Measurements from ENCODE around the gene CDH22. TPM values are rescaled to one million over a fixed set of nuclear protein-coding genes. Genes with fewer than 3 reads are reported as not detected.

CDH22 gene
- total and polyA plus RNA-seq, 2 experiments from 2014 or later = 0.08 to 0.10 TPM

DNA sequence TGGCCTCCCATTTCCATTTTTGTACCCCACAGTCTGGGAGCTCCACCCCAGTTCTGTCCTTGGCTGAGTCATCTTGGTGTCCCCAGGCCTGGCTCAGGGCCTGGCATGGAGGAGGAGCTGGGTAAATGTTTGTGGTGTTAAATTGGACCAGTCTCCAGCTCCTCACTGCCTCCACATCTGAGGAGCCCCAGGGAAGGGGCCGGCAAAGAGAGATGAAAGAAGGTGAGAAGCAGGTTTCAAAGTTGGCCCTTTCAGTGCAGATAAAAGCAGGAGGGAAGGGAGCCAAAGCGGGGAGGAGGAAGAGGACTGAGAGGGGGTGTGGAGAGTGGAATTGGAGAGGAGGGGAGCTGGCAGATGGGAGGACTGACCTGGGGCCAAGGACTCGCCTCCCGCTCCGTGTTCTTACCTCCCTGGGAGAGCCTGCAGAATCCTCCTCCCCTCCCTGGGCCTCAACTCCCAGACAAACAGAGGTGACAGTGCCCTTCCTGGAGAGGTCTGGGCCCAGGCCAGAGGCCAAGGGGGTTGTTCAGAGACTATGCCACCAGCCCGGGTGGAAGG, 101.2 kb downstream of the CDH22 start (continued):
- TF ChIP-seq ZNF462 (CRISPR knock-in tag; IDR thresholded peaks at IDR 0.05) = no peak

- H3K79me2 ChIP-seq (replicated peaks; ENCODE audit: insufficient read depth) = no peaks in the 10 kb centered on the region
- Mint-ChIP-seq H3K4me1 (peaks cover 18% of the 10 kb centered on the region), H3K27me3 (ENCODE audit: insufficient read depth, low read depth, poor library complexity) (peaks cover 16% of the 10 kb centered on the region), H3K4me3 (no peak overlapping the region), H3K27ac (no peak overlapping the region), H3K9me3 (no peaks in the 10 kb centered on the region), H3K36me3 (ENCODE audit: low read depth) (no peaks in the 10 kb centered on the region)
- H3K27me3 ChIP-seq (ENCODE audit: insufficient read depth) = peaks cover 7% of the 10 kb centered on the region; the same call in 1 of the 2 replicates
- peaks cover 14% of the 10 kb centered on the region for H3K4me1 ChIP-seq (ENCODE audit: insufficient read depth)
- no peak overlapping the region for H3K27ac ChIP-seq (ENCODE audit: low read depth)
- no peak overlapping the region; the same call in none of the 2 replicates for H2AFZ ChIP-seq
- ATAC-seq = no peak
- no peaks in the 10 kb centered on the region for H4K20me1 ChIP-seq (replicated peaks; ENCODE audit: insufficient read depth)
- no peak for DNase-seq (ENCODE audit: low spot score)
- no peaks in the 10 kb centered on the region for H3K36me3 ChIP-seq (ENCODE audit: insufficient read depth)
- no peak overlapping the region for H3K4me3 ChIP-seq
- H3K9me2 ChIP-seq (ENCODE audit: insufficient read depth) = no peaks in the 10 kb centered on the region
- H3K4me2 ChIP-seq = no peak overlapping the region
- H3F3A ChIP-seq (replicated peaks; ENCODE audit: low read depth) = no peaks in the 10 kb centered on the region
- TF ChIP-seq JUNB (IDR thresholded peaks at IDR 0.05; ENCODE audit: unreplicated experiment) = no peak
- TF ChIP-seq, protein P1, sequence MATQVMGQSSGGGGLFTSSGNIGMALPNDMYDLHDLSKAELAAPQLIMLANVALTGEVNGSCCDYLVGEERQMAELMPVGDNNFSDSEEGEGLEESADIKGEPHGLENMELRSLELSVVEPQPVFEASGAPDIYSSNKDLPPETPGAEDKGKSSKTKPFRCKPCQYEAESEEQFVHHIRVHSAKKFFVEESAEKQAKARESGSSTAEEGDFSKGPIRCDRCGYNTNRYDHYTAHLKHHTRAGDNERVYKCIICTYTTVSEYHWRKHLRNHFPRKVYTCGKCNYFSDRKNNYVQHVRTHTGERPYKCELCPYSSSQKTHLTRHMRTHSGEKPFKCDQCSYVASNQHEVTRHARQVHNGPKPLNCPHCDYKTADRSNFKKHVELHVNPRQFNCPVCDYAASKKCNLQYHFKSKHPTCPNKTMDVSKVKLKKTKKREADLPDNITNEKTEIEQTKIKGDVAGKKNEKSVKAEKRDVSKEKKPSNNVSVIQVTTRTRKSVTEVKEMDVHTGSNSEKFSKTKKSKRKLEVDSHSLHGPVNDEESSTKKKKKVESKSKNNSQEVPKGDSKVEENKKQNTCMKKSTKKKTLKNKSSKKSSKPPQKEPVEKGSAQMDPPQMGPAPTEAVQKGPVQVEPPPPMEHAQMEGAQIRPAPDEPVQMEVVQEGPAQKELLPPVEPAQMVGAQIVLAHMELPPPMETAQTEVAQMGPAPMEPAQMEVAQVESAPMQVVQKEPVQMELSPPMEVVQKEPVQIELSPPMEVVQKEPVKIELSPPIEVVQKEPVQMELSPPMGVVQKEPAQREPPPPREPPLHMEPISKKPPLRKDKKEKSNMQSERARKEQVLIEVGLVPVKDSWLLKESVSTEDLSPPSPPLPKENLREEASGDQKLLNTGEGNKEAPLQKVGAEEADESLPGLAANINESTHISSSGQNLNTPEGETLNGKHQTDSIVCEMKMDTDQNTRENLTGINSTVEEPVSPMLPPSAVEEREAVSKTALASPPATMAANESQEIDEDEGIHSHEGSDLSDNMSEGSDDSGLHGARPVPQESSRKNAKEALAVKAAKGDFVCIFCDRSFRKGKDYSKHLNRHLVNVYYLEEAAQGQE (IDR thresholded peaks at IDR 0.05; ENCODE audit: unreplicated experiment) = no peak
- TF ChIP-seq, protein P2, sequence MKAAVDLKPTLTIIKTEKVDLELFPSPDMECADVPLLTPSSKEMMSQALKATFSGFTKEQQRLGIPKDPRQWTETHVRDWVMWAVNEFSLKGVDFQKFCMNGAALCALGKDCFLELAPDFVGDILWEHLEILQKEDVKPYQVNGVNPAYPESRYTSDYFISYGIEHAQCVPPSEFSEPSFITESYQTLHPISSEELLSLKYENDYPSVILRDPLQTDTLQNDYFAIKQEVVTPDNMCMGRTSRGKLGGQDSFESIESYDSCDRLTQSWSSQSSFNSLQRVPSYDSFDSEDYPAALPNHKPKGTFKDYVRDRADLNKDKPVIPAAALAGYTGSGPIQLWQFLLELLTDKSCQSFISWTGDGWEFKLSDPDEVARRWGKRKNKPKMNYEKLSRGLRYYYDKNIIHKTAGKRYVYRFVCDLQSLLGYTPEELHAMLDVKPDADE (IDR thresholded peaks at IDR 0.05) = no peak
- TF ChIP-seq NANOG (IDR thresholded peaks at IDR 0.05; ENCODE audit: borderline replicate concordance) = no peak
- no peak for TF ChIP-seq ZNF114 (CRISPR knock-in tag; IDR thresholded peaks at IDR 0.05)
Observed at GRCh38 chr20:46206025-46206424, 102.3 kb downstream of the CDH22 start.

Data from GM23338 (cell line).